HuH-7 (cell line): Measurements from ENCODE around the gene C1orf174.

ENCODE experiments used
- DNase-seq: peaks from one replicate; pipeline ENCODE4 v3.0.0; 2011; ENCODE audit warnings: low spot score

The C1orf174 gene

GRCh38 chr1:3910049-3910731, 10.1 kb upstream of the C1orf174 start:
- no peak for DNase-seq

GRCh38 chr1:3909615-3910014, 9.5 kb upstream of the C1orf174 start:
- DNase-seq: no peak

- DNase-seq: no peak
Measured at GRCh38 chr1:3908886-3909517, 8.9 kb upstream of the C1orf174 start.

DNA sequence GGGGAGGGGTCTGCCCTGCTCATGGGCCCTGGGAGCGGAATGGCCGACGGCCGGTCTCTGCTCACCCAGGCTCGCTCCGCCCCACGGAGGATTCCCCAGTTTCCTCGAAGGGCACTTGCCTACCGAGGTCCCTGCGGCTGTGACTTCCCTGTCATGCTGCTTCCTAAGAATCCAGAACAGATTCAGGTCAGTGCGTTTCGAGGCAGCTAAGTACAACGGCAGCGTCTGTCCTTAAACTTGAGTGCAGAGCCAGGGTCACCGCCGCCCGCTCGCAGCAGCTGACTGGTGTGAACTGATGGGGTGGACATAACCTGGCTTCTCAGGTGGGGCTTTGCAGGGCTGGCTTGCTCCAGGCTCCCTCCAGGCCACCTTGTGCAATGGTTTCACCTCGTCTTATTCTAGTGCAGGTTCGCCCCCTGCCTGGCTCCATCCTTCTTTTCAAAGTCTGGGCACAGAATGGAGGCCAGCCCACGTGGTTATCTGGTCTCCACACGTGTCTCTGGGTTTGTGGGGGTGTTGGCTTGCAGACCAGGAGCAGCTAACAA, 7.6 kb upstream of the C1orf174 start:
- DNase-seq: no peak

DNA sequence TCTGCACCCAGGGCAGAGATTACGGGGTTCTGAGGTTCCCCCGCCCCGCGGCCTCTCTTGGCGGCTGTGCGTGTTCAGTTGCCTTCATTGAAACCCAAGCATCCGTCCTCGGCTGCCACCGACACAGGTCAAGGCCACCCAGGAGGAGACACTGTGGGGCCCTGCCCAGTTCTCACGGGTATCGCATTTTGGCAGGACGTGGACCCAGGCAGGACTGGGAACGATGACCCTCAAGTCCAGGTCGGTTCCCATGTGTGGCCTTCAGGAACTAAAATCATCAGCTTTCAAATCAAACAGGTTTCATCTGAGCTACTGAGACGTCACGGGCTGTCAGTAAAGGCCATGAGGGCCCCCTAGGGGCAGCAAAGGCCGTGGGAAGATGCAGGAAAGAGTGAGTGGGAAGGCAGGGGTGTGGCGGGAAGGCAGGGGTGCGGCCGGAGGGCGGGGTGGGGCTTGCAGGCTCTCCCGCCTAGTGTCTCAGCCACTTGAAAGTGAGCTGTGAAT, 7.0 kb upstream of the C1orf174 start:
- DNase-seq: peak; percentile 32

DNA sequence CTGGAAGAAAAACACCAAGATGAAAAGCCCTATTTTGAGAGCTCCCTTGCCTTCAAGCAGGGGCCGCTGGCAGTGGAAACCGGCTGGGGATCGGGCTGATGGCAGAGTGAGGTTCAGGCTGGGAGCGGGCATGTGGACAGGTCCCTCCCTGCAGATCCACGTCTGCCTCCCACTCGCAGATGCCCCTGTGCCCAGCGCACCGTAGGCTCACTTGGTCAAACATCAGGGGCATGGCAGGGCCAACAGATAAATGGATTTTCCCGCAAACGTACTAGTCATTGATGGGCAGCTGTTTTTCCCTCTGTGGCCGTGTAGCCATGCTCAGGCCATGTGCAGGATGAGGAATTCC, 6.6 kb upstream of the C1orf174 start:
- no peak for DNase-seq

DNA sequence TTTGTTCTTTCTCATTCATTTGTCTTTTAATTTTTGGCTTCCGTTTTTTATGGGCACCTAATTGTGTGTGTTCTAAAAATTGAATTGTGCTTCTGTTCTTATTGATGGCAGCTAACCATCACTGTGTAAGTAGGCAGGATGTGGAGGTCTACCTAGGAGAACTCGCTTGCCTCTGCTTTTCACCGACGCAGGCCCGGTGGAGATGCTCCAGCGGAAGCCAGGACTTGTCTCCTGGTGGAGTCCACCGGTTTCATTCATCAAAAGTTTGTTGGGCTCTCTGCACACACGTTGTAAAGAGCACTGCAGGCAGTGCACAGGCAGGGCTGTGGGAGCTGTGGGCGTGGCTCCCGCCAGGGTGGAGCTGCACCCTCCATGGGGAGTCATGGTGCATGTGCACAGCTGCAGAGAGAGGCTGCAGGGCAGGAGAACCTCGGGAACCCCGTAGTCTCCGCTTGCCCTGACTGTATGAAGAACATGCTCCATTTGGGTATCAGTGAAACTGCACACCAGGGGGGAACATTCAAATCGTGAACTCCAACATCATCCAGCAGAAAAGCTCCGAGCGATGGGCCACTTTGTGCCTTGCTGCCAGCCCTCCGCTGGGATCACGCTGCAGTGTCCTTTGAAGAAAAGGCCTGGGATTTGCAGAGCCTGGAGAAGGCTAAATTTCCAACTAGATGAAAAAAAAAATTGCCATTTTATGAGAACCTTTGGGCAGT, 6.0 kb upstream of the C1orf174 start:
- no peak for DNase-seq

GRCh38 chr1:3905266-3905952, 5.3 kb upstream of the C1orf174 start:
- no peak for DNase-seq

- no peak for DNase-seq
Measured at GRCh38 chr1:3904843-3905185, 4.7 kb upstream of the C1orf174 start.

- no peak for DNase-seq
Measured at GRCh38 chr1:3904006-3904842, 4.2 kb upstream of the C1orf174 start.

DNA sequence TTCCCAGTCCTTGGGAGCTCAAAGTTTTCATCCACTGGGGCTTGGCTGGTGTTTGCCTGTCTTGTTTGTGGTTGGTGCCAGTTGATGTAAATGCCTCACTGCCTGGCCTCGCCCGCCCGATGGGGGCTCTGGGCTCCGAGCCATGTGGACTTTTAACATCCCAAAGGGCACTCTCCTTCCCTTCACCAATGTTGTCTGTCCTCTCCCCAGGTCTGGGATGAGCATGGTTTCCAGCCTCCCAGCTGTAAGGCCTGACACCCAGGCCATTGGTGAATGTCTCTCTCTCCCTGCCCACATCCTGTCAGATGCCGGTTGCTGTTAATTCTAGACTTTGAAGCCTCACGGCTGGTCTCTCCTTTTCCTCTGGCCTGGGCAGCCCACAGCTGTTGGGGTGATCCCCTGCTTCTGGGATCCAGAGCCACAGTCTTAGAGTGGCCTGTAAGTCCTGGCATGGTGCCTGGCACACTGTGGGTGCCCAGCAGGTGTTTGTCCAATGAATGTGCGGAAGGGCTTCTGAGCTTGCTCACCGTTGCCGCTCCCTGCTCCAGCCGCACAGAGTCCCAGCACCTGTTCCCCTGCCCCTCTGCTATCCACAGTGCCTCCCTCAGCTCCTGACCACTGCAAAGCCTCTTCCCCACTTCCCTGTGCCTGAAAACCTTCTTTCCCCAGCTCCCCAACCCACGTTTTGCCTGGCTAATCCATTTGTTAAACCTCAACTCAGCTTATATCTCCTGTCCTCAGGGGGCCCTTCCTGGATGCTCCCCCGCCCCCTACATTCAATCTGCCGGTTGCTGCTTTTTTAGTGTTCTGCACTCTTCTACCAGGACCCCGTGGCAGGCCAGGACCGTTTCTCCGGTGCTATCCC, 3.3 kb upstream of the C1orf174 start:
- no peak for DNase-seq

- no peak for DNase-seq
Measured at GRCh38 chr1:3902571-3903091, 2.6 kb upstream of the C1orf174 start.

DNA sequence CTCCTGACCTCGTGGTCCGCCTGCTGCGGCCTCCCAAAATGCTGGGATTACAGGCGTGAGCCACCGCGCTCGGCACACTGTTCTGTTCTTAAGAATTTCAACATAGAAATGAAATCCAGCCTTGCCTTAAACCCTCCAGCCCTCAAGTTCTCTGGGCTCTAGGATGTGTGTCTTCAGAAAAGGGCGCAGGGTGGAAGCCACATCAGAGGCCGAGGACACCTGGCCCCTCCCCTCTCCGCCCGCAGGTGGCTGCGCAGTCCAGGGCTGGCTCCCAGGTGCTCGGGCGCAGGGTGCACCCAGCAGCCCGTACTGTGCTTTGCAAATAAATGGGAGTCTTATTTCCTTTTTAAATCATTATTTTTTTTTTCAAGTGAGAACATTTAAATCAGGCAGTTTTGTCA, 2.0 kb upstream of the C1orf174 start:
- DNase-seq: no peak

DNA sequence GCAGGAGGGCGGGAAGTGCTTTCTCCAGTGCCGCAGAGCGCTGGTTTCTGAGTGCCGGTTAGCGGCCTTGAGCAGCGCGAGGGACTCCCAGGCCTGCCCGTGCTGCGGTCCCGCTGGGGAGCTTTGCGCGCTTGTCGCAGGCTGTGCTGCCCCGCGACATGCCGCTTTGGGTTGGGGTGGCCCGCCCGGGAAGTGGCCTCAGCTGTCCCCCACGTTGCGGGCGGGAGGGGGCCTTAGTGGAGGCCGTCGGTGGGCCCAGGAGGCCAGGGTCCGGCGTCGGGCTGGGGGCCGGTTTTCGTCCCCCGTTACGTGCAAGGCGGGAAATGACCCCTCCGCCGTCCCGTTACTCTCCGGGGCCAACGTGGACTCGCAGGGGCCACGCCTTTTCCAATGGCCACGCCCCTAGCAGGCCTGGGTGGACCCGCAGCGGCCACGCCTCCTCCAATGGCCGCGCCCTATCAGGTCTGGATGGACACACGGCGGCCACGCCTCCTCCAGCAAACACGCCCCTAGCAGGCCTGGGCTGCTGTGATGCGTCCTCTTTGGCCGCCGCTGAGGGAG, 977 bp upstream of the C1orf174 start:
- peak; percentile 96 for DNase-seq

- no peak for DNase-seq
Measured at GRCh38 chr1:3899754-3900149, 320 bp downstream of the C1orf174 start.

DNA sequence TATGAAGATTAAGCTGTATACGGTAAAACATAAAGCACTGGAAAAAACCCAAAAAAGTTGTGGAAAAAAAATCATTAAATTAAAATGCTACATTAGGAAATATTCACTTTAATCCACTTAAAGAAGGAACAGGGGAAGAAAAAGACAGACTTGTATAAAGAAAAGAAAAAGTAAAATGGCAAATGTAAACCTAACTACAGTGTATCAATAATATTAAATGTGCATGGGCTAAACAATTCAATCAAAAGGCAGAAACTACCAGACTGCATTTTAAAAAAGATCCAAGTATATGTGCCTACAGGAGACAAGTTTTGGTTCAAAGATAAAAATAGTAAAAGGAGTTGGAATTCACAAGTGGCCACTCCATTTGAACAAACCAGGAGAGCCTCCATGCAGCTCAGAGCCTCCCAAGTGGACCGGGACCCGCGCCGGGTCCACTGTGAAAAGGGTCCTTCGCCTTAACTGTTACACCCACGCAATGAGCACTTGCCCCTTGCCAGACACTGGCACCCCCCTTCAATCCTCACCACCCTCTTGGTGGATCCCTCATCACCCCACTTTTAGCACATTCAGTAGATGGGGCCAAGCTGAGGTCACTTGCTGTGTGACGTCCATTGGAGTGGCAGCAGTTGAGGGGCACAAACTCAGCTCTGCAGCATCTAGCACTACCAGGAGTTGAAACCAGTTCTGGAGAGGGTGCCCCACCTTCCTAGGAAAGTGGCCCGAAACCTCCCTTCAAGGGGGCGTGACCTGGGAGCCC, 898 bp downstream of the C1orf174 start:
- peak; percentile 33 for DNase-seq

DNA sequence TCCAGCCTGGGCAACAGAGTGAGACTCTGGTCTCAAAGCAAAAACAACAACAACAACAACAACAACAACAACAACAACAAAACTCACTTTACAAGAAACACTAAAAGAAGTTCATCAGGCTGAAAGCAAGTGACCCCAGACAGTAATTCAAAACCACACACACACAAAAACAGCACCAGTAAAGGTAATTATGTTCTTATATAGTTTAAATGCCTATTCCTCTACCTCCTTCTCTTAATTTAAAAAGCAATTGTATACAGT, 1.7 kb downstream of the C1orf174 start:
- DNase-seq: no peak

- no peak for DNase-seq
Measured at GRCh38 chr1:3896396-3897000, 3.6 kb downstream of the C1orf174 start.

GRCh38 chr1:3895951-3896325, 4.1 kb downstream of the C1orf174 start:
- no peak for DNase-seq
